Brain pericyte (primary cell): Measurements from ENCODE around the gene PLA2G7.
"Not testable (repeated sequence)": the region's sequence is repeated elsewhere in the genome, so short reads cannot be mapped to it uniquely, and the experiment has no call there.

Source experiments
- DNase-seq: peaks from one replicate; pipeline ENCODE4 v3.0.0-alpha.2; 2012; ENCODE audit warnings: low read depth, low spot score

The PLA2G7 gene

DNA sequence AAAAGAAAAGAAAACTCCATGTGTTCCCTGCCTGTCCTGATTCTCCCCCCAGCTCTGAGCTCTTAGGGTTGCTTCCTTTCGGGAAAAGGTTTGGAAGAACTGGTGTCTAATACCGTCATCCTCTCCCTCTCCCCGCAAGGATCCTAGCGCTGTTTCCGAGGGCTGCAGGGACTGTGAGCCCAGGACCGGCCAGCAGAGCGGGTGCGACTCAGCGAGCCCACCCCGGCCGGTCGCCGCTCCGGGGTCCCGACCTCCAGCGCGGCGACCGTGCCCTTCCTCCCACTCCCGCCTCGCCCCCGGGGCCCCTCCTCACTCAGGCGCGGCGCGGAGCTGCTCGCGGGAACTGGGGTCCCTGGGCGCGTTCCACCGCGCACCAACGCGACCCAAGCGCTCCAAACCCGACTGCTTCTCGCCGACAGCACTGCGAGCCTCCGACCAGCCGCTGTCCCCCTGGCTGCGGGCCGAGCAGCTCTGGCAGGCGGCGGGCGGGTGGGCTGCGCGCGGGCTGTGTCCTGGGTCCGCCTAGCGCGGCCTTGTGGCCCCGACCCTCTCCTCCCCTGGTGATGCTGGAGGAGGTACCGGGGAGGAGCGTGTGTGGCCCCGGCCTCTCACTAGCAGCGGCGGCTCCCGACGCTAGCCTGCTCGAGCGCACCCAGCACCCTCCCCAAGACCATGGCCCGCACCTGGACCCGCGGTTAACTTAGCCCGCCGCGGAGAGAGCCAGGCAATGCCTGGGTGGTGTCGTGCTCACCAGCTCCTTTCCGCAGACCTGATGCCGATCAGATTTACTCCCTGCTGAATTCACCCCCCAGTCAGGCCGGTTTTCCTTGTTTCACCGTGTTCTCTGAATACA, at the start of gene PLA2G7:
Gene PLA2G7, minus strand, starts transcription at position 509 of the 853 bp plus-strand sequence. CDS start 12,484 bp downstream, outside the sequence.
- DNase-seq = no peak

DNA sequence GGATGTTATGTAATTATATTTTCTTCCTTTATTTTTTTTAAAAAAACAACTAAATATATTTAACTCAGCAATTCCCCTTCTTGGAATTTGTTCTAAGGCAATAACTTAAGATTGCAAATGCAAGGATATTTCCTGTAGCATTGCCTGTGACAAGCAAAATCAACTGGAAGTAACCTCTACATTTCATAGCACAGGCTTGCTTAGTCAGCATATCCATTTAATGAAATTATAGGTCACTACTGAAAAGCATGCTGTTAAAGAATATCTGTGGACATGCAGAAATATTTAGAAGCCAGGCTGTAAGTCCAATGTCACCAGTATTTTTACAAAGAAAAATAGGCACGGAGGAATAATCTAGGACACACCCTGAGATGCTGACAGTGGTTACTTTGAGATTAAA, 49.4 kb upstream of the PLA2G7 start:
- no peak for DNase-seq

DNA sequence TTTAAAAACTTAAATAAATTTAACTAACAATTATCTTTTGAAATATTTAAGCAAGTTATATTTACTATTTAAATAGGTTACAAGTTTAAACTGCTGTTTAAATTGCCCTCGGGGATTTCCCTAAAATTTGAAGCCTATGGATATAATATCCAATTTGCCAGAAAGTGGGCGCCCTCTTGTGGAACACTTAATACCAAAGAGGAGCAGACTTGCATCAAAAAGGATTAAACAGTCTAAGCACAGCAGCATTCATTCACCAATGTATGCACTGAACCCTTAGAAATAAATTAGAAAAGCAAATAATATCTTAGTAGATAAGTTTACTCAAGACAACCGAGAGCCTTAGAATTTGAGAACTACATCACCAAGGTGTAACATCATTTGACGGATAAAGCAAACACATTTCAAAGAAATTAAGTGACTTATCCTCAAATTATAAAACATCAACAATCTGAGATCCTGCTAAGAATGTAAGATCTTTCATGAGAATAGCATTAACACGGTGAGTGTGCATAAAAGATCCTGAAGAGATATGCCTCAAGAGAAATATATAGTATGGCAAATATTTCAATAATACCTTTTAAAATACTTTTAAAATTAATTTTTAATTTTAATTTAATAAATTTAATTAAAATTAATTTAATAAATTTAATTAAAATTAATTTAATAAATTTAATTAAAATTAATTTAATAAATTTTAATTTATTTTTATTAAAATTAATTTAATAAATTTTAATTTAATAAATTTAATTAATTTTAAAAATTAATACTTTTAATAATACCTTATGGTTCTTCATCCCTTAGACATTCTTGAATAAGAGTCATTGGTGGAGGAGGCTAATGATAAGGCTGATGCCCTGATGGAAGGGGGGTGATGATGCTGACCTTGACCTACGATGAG, 46.6 kb upstream of the PLA2G7 start:
- DNase-seq = peak; percentile 11

DNA sequence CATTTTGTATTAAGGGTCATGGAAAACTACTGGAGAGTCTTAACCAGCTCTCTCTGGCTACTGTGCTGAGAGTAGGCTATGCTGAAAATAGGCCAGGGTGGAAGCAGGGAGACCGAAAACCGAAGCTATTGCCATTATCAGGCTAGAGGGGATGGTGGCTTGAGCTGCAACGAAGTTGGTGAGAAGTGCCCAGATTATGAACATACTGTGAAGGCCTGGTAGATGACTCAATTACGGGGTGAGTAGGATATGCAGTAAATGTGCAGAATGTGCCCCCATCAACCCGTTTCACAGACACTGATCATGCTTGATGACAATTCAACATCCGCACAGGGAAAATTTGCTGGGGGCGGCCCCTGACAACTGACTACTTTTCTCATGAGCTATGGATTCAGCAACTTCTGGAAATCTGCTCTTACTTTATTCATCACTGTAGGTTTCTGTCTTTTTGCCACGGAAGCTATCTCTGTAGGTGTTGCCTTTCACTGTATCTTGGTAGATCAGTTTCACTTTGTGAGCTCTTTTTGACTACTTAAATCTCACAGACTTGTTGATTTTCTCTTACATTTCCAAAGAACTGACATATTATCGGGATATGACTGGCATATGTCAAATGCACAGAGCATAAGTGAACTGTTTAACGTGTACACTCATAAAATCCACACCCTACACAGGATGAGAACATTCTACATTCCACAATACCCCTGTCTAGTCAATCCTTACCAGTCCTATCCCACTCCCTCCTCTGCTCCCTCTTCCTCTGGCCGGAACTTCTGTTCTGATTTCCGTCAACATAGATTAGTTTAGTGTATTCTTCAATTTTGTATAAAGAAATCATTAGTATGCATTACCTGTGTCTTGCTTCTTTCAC, 42.5 kb upstream of the PLA2G7 start:
- no peak for DNase-seq

- no peak for DNase-seq
These were observed 41.0 kb upstream of the PLA2G7 start for GRCh38 chr6:46776070-46776712.

- DNase-seq = not testable (repeated sequence)
These were observed 39.6 kb upstream of the PLA2G7 start for GRCh38 chr6:46774736-46775135.

DNA sequence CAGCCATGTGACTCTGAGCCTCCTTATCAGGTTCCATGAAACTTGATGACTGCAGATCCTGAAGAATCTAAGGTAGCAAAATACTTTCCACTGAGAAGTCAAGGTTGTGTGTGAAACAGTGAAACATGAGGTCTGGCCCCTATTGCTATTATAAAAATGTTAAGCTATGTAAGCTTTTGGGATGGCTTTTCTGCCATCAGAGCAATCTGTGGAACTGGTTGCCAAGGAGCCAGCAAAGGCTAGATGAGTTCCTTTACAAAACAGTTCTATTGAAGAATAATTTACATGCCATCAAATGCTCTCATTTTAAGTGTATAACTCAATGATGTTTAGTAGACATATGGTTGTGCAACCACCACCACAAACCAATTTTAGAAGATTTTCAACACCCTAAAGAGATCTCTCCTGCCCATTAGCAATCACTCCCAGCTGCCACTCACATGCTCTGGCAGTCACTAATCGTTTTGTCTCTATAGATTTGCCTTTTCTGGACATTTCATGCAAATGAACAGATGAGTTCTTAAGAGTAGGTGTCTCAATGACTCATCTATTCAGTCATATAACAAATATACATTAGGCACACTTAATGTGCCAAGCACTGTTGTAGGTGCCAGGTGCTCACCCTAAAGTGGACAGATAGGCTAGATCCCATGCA, 38.2 kb upstream of the PLA2G7 start:
- DNase-seq = no peak

DNA sequence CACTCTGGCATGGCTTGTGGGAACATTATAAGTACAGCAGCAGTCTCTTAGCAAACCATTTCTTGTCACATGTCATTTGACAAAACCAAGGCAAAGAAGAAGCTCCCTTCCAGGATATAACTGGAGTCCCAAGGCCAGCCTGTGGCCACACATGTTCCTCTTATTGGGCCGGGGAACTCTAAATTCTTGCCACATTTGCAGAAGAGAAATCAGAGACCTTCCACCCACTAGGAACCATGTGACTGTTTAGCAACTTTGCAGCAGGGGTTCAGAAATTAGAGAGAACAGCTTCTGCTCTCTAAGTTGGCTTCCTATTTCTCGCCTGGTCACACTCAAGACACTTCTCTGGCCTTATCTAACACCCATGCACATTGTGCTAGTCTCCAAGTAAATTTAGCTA, 37.6 kb upstream of the PLA2G7 start:
- no peak for DNase-seq

DNA sequence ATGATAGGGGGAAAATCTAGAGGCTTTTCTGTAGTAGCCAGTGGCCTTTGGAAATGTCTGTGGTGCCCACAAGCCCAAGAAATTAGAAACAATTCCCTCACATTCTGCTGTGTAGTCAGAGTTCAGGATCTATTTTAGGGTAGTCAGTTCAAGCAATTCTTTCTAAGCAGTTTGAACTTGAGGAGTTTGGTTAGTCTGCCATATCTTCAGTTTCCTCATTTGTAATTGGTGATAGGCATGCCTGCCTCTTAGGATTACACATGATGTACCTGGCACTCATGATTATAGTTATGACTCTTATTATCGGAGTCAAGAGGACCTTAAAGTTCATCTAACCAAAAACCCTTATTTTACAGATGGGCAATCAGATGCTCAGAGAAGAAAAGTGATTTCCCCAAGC, 36.8 kb upstream of the PLA2G7 start:
- no peak for DNase-seq

- DNase-seq = no peak
These were observed 29.8 kb upstream of the PLA2G7 start for GRCh38 chr6:46764961-46765360.

DNA sequence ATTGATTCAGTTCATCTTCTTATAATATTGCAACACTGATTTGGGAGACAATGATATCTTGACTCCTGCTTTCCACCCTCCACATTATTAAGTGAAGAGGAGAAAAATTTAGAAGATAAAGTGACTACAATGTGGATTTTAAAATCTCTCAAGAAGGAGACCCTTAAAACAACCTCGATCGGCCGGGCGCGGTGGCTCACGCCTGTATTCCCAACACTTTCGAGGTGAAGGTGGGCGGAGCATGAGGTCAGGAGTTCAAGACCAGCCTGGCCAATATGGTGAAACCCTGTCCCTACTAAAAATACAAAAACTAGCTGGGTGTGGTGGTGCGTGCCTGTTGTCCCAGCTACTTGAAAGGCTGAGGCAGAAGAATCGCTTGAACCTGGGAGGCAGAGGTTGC, 29.1 kb upstream of the PLA2G7 start:
- DNase-seq = not testable (repeated sequence)

DNA sequence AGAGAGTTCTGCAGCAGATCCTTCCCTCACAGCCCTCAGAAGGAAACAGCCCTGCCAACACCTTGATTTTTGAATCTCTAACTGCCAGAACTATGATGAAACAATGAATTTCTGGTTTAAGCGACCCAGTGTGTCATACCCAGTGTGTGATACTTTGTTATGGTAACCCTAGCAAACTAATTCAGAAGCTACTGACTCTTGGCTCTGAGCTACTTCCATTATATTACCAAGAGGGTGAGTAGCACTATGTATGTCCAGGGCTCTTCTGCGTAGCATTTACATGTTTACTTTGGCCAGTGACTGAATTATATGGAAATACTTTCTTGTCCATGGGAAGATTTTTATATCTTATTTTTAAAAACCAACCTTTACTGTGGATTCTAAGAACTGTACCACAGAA, 28.3 kb upstream of the PLA2G7 start:
- DNase-seq = no peak

- DNase-seq = no peak
These were observed 25.8 kb upstream of the PLA2G7 start for GRCh38 chr6:46760925-46761324.

DNA sequence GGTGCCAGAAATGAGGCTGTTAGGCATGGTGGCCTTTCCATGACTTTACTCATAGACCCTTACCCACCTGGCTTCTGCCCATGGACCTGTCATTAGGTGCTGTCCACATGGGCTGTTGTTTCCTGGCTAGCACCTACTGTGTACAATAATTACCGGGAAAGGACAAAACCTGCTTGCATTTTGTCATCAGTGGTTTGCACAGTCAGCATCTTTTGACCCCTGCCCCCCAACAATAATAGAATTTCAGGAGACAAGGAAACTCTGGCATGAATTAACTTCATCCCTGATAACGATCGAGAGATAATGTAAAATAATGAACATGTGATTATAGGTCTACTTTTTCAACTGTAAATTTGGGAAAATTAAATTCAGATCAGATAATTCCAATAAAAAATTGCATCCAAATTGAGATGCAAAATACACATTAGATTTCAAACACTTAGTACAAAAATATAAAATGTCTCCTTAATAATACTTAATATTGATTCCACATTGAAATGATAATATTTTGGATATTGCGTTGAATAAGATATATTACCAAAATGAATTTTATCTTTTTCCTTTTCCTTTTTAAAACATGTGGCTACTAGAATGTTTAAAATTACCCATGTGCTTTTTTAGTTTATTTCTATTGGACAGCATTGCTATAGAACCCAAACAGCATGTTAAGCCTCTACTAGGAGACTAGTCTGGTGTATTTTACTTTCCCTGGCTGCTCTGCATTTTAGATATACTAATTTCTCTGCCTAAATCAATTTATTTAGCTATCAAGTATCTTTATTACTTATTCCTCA, 24.0 kb upstream of the PLA2G7 start:
- no peak for DNase-seq

DNA sequence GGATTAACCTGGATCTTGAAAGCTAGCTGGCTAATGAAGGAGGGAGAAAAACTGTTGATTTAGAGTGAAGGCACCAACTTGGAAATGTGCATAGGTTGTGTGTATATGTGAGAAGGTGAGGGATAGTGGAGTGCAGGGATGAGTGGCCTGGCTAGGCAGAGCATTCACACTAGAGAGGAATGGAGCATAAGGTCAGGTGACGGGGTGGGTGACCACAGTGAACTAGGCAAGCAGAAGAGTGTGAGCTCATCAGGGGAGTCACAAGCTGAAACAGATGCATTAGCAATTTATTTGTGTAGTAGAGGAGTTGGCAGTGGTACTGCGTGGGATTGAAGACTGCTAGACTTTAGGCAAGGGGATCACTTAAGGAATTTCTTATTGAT, 22.0 kb upstream of the PLA2G7 start:
- DNase-seq = no peak

- DNase-seq = no peak
These were observed 21.5 kb upstream of the PLA2G7 start for GRCh38 chr6:46756469-46757213.

GRCh38 chr6:46755865-46756264, 20.7 kb upstream of the PLA2G7 start:
- no peak for DNase-seq

DNA sequence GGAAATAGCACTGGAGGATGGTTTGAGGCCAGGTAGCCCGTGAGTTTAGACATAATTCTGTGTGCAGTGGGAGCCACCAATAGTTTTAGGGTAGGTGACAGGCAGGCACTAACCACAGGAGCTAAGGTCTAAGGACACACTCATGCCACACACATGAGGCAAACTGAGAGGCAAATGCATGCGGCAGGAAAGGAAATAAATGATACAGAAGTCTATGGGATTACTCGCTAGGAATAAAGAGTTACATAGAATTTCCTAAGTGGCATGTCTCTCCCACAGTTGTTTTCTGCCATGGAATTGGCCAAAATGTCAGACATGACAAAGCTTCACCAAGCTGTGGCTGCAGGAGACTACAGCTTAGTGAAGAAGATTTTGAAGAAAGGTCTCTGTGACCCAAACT, 16.5 kb upstream of the PLA2G7 start:
- no peak for DNase-seq

DNA sequence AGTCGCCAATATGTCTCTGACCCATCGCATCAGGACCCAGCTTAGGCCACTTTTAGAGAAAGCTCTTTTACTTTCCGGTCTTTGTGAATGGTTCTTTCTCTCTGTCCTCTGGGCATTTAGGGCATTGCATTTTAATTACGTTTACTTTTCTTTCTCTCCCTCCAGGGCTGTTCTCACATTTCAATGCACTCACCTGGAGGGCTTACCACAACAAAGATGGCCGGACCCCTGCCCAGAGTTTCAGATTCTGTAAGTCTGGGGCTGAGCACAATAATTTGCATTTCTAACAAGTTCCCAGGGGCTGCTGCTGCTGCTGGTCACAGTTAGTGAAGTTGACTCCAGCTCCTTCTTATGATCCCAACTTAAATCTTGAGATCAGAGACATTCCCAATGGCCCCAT, 14.6 kb upstream of the PLA2G7 start:
- DNase-seq = no peak
